Measurements from ENCODE around the gene ARIH2.

ARIH2 gene

GRCh38 chr3:49020330-49021212 is 101.9 kb downstream of the ARIH2 start:
- no peak for DNase-seq

GRCh38 chr3:49021213-49021812 is 102.7 kb downstream of the ARIH2 start:
- peak; percentile 98 for DNase-seq

- peak; percentile 90 for DNase-seq
These were observed 103.4 kb downstream of the ARIH2 start, which contains the start of gene NDUFAF3 for GRCh38 chr3:49021813-49022687. Gene NDUFAF3, plus strand, starts transcription at chr3:49022121. Its CDS starts 24 bp downstream, at chr3:49022145.

GRCh38 chr3:49022688-49023171 is 104.1 kb downstream of the ARIH2 start:
- no peak for DNase-seq

GRCh38 chr3:49023775-49024174 is 105.1 kb downstream of the ARIH2 start:
- no peak for DNase-seq

DNA sequence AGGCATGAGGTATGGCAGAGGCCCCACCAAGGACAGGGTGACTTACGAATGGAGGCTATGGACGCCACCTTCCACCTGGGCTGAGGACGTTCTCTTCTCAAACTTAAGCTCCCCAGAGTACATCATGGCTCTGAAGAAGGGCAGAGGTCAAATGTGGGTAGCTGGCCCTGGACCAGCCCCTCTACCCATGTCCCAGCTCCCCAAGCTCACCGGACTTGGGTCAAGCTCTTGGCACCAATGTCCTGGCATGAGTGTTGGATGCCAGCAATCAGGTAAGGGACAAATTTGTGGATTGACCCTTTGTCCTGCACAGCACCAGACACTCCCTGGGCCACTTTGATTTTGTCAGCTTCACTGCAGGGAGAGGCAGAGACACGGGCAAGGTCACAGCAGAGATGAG is 105.8 kb downstream of the ARIH2 start:
- DNase-seq: no peak

GRCh38 chr3:49025005-49025792 is 106.6 kb downstream of the ARIH2 start:
- no peak for DNase-seq

GRCh38 chr3:49025793-49026520 is 107.3 kb downstream of the ARIH2 start:
- DNase-seq: no peak

DNA sequence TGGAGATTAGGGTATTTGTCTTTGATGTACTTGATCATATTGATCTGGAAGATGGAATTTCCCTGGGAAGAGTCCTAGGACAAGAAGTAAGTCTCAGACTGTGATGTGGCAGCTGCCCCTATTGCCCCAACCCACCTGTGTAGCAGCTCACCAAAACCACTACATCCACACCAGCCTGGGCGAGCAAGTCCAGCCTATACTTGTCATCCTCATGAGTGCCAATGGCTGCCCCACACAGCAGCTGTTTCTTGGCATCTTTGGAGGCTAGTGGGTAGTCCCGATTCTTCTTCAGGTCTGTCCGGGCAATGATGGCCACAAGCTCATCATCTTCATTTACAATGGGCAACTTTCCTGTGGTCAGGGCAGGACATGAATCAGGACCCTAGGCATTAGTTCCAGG is 107.9 kb downstream of the ARIH2 start:
- DNase-seq: no peak

DNA sequence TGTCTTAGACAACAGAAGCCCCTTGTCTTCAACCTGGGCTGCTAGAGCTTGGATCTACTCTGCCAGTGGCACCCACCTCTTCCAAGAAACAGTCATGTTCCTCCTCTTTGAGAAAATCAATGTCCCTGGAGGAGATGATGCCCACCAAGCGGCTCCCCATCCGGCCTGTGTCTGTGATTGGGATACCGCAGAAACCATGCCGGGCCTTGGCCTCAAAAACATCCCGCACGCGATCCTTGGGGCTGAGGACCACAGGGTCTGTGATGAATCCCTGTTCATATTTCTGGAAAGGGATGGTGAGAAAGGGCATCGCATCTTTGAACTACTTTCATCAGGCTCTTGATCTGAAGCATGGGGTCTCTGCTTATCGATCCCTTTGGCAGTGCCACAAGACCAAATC is 109.0 kb downstream of the ARIH2 start:
- DNase-seq: no peak

DNA sequence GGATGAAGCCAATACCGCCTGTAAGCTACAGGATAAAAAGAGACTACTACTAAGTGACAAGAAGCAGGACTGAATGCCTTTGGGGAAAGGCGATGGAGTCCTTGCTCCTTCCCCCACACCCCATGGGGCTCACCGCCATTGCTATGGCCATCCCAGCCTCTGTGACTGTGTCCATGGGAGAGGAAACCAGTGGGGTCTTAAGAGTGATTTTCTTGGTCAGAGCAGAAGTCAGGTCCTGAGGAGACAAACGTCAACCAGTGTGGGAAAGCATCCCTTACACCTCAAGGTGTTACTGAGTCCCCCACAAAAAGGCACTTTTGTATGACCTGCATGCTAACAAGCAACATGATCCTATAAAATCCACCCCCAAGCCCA is 109.6 kb downstream of the ARIH2 start:
- no peak for DNase-seq

GRCh38 chr3:49028673-49029562 is 110.3 kb downstream of the ARIH2 start, which contains the start of gene IMPDH2:
Gene IMPDH2, minus strand, starts transcription at chr3:49029398. Its CDS starts 48 bp downstream, at chr3:49029350.
- peak; percentile 98 for DNase-seq

GRCh38 chr3:49029563-49029884 is 110.9 kb downstream of the ARIH2 start:
- no peak for DNase-seq

DNA sequence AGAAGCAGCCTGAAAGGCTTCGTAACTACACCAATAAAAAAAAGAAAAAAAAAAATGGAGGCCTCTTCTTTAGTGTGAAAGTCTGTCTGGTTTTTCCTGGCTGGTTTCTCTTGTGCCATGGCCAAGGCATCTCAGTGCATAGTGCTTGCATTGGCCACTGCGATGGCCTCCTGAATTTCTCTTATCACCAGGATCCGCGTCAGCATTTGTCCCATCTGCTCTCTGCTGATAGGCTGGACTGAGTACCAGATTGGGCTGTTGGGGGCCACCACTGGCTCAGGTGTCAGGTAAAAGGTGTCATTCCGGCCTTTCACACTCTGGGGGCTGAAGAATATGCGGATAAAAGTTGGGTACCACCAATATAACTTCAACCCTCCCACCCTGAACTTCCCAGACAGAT is 111.7 kb downstream of the ARIH2 start:
- no peak for DNase-seq

DNA sequence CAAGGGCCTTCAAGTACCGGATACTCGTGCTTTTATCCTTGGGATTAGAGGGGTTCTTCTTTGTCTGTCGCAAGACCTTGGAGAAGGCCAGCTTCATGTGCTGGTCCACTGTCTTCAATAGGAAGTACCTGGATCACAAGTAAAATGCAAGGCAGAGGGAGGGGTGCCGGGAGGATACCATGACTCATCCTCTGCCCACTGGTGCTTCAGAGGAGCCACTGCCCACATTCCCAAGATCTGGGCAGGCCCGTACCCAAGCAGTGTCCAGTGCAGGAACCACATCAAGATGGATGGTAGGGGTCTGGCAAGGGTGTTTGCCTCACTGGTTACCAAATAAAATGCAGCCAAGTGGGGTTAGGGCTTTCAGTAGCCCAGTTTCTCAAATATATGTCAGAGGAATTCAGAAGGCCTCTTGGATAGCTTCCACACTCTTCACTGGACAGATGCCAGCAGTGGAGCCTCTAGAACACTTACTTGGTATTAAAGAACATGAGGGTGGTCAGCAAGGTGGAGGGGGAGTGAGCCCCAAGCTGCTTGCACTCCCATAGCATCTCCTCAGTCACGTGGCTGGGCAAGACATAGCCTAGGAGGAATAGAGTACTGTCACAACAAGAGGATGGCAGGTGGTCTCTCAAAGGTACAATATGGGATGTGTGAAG is 114.1 kb downstream of the ARIH2 start:
- no peak for DNase-seq

DNA sequence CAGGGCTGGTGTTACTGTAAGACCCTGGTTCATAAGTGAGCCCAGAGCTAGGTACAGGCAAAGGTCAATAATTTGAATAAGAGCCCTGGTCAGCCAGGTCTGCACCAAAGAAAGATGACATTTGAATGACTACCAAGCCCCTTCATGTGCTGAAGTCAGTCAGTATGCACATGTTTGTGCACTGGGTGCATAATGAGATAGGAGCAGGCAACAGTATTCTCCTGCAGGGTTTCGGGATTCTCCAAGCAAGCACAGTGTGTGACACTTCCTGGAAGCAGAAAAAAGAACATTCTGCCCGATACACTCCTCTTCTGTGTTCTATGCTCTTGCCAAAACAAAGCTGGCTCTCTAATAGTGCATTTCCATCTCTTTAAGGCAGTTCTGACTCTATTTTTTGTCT is 116.0 kb downstream of the ARIH2 start:
- no peak for DNase-seq

DNA sequence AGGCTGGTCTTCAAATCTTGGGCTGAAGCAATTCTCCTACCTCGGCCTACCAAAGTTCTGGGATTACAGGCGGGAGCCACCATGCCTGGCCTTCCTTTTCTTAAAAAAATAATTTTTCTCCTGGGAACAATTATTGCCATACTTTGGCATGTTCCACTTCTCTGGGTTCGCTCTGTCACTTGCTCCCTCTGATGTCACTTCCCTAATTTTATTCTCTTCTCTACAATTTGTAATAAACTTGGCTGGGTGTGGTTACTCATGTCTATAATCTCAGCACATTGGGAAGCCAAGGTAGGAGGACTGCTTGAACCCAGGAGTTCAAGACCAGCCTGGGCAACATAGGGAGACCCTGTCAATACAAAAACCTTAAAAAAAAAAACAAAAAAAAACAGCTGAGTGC is 116.6 kb downstream of the ARIH2 start:
- DNase-seq: no peak

Measured in midbrain (tissue), 1 donor.